NCI-H82 treated with DMSO at 0.1 percent for 48 hours (cell line): Measurements from ENCODE around the gene KCNMB4.
A peak's percentile ranks its signal among the peaks of the same experiment; 100 is the strongest.

Experiments
- DNase-seq: peaks from one replicate; lab custom pipeline; 2025; ENCODE audit not compliant: unreplicated experiment; lab: John Stamatoyannopoulos, UW

The KCNMB4 gene

GRCh38 chr12:70365648-70366518 lies at the start of gene KCNMB4:
KCNMB4 (plus strand) TSS chr12:70366290; CDS start chr12:70366735, 445 bp downstream.
- DNase-seq = peak; percentile 37

DNA sequence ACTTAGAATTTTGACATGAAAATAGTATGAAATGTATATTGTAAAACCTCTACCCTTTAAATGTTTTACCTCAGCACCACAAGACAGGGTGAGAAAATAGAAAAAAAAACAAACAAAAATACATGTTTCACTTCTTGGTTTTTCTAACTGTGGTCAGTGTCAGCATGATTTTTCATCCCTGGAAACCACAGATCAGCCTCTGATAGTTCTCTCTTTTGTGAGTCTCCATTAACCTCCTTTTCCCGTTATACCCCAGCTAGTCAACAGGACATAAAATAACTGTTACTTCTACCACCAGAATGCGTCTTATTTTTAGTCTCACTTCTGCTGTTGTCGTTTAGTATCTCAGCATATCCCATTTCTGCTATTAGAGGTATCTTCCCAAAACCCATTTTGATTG lies 48.3 kb upstream of the KCNMB4 start:
- no peak for DNase-seq

DNA sequence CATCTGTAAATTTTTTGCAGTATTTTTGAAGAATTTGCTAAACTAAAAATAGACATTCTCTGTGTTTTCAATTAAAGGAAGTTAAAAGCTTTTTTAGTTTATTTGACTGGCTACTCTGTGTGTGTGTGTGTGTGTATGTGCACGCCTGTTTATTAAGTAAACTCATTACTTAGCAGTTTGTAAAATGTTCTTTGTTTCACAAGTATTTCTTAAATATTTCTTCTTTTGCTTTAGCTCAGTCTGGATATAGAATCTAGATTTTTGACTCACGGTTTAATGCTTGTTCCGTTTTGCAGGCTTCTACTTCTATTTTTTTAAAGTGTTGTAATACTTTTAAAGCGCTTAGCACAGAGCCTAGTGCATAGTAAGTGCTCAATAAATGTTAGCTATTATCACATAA lies 46.5 kb upstream of the KCNMB4 start:
- DNase-seq = no peak

DNA sequence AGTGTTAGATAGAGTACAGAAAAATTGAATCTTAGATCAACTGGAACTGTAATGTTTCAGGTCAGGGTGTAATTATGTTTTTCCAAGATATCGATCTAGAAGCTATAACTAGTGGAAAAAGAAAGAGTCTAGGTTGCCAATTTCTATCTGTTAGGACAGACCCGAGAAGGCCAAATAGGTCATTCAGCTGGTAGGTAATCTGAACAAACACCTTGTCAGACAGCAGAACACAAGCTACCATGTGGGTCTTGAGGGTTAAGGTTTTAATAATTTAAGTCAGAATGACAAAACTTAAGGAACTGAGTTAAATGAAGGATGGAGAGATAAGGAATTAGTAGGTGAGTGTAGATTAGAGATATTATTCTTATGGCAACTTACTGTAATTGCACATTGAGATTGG lies 44.9 kb upstream of the KCNMB4 start:
- no peak for DNase-seq

DNA sequence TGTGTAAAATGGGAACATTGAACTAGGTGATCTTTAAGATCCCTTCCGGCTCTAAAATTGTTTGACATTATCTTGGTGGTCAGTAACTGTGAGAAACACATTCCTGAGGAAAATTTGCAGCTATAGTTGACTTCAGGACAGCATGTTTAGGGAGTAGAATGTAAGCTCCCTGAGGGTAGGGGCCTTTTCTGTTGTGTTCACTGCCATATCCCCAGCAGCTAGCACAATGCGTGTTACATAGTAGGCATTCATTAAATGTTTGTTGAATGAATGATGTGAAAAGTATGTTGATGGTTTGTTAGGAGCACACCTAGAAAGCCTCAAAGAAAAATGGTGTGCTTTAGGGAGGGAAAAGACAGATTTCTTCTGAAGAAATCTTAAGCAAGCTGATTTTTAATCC lies 38.5 kb upstream of the KCNMB4 start:
- DNase-seq = no peak

GRCh38 chr12:70329728-70330127 lies 36.4 kb upstream of the KCNMB4 start:
- DNase-seq = no peak

GRCh38 chr12:70330158-70330557 lies 35.9 kb upstream of the KCNMB4 start:
- no peak for DNase-seq

- no peak for DNase-seq
These were observed 33.9 kb upstream of the KCNMB4 start for GRCh38 chr12:70332236-70332635.

GRCh38 chr12:70334742-70335141 lies 31.3 kb upstream of the KCNMB4 start:
- DNase-seq = no peak

DNA sequence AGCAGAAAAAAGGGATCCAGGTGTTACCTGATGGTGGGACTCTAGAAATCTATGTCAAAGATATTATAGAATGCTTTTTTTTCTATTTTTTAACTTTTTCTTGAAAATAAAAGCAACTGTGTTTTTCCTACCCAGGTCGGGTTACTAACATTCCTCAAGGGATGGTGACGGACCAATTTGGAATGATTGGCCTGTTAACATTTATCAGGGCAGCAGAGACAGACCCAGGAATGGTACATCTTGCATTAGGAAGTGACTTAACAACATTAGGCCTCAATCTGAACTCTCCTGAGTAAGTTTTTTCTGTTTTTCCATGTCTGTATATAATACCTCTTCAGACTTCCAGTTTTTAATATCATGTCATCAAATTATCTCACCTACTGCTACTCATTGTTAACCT lies 27.6 kb upstream of the KCNMB4 start:
- DNase-seq = no peak

DNA sequence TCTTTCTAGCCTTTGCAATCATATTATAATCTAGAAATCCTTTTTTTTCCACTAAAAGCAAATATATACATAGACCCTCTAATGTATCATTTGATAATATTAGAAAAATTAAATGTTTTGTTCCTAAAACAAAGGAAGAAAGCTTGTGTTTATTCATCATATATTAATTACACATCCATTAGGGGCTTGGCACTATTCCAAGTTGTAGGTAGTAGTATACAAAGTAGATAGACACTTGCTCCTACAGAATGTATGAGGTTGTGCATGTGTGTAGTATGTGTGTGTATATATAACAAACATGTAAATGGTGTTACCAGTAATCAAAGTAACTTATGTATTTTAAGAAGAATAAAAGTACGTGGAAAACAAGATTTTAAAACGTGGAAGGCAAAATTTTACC lies 15.0 kb upstream of the KCNMB4 start:
- DNase-seq = no peak

GRCh38 chr12:70353780-70354660 lies 12.1 kb upstream of the KCNMB4 start:
- no peak for DNase-seq

GRCh38 chr12:70354787-70355186 lies 11.3 kb upstream of the KCNMB4 start:
- no peak for DNase-seq

GRCh38 chr12:70355972-70356371 lies 10.1 kb upstream of the KCNMB4 start:
- no peak for DNase-seq

- DNase-seq = no peak
These were observed 6.5 kb upstream of the KCNMB4 start for GRCh38 chr12:70359458-70360197.

- DNase-seq = no peak
These were observed 5.9 kb upstream of the KCNMB4 start for GRCh38 chr12:70360218-70360617.

DNA sequence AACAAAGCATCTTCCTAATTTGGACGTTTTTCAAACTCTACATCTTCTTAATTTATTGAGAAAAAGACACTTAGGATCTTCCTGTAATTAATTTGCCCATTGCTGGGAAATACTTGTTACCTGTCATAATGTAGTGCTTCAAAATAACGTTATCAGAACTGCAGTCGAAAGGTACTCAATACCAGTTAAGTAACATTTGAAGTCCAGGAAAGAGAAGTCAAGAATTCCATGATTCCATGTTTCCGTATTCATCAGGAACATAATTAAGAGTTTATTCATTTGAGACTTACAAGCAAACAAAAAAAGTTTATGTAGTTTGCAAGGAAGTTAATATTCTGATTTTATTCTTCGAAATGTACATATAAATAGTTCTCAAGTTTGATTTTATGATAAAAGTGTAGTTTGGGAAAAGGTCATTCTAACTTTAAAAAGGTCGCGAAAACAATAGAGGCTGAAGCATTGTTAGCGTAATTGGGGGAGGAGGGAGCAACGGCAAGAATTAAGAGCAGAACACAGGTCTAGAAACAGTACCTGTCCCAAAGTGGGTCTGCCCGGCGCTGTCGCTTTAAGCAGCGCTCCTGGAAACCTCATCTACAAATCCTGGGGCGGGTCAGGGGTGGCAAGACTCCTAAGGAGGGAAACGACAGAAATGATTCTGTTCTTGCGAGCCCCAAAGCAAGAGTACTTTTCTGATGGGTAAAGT lies 1.2 kb upstream of the KCNMB4 start:
- no peak for DNase-seq

- no peak for DNase-seq
These were observed 767 bp upstream of the KCNMB4 start for GRCh38 chr12:70365398-70365647.

- no peak for DNase-seq
These were observed 629 bp downstream of the KCNMB4 start for GRCh38 chr12:70366581-70367257.
